ENCODE data around the gene RTL1.

GRCh38 chr14:100839681-100840111 lies 63.8 kb downstream of the RTL1 start:
- no peak for TF ChIP-seq CTCF (IDR thresholded peaks at IDR 0.05; ENCODE audit: control extremely low read depth in 1 of 3, insufficient read depth in 1 of 3, low read depth in 1 of 3, low read length in 3 of 3)
- no peak for TF ChIP-seq BRCA1 (IDR thresholded peaks at IDR 0.05; ENCODE audit: low read depth, low read length)
- TF ChIP-seq KDM1A (IDR thresholded peaks at IDR 0.05; ENCODE audit: borderline replicate concordance, low read length): no peak
- no peak for TF ChIP-seq POLR2A (IDR thresholded peaks at IDR 0.05; ENCODE audit: control extremely low read depth in 1 of 2, low read depth in 2 of 2, low read length in 2 of 2)
- TF ChIP-seq GTF2F1 (IDR thresholded peaks at IDR 0.05; ENCODE audit: borderline replicate concordance, low read depth, low read length): no peak
- TF ChIP-seq HDAC2 (IDR thresholded peaks at IDR 0.05; ENCODE audit: borderline replicate concordance in 1 of 2, low read depth in 2 of 2, low read length in 2 of 2): no peak
- TF ChIP-seq EP300 (IDR thresholded peaks at IDR 0.05; ENCODE audit: borderline replicate concordance in 1 of 2, low read depth in 2 of 2, low read length in 2 of 2): no peak
- no peak for TF ChIP-seq MAFK (IDR thresholded peaks at IDR 0.05; ENCODE audit: low read depth, low read length)
- TF ChIP-seq CHD2 (IDR thresholded peaks at IDR 0.05; ENCODE audit: low read length): no peak
- TF ChIP-seq EZH2 (IDR thresholded peaks at IDR 0.05; ENCODE audit: low read depth, low read length, severe bottlenecking): no peak
- no peak for TF ChIP-seq CEBPB (IDR thresholded peaks at IDR 0.05; ENCODE audit: low read depth, low read length)
- TF ChIP-seq POLR2AphosphoS5 (IDR thresholded peaks at IDR 0.05; ENCODE audit: low read depth, low read length): no peak
- TF ChIP-seq EGR1 (IDR thresholded peaks at IDR 0.05; ENCODE audit: borderline replicate concordance, low read depth, low read length): no peak
- TF ChIP-seq TBP (IDR thresholded peaks at IDR 0.05; ENCODE audit: low read depth, low read length): no peak

Measured in H1 (cell line).